ENCODE results near the gene COBL.

GRCh38 chr7:51249187-51249945, 67.2 kb downstream of the COBL start:
- TF ChIP-seq CTCF (IDR thresholded peaks at IDR 0.05) (no peak), POLR2A (IDR thresholded peaks at IDR 0.05) (no peak)

Data from uterus (tissue), 2 donors.